Calu3 (cell line): ENCODE results near the gene MMP19. TPM values are rescaled to one million over a fixed set of nuclear protein-coding genes. Genes with fewer than 3 reads are reported as not detected.

ENCODE experiments used
- BruUV-seq: library from RNA; stranded (reverse); fragments of 400-500 nt; replicated peaks from 2 replicates; lab custom pipeline; 2021; lab: Mats Ljungman, UMichigan
- CTCF ChIA-PET: fragments of 300-600 bp; sonication (Branson Sonifier 250); formaldehyde crosslinking; loops from one replicate; lab custom pipeline; 2022; ENCODE audit warnings: antibody characterized with exemption; lab: Charles Lee
- DNase-seq: peaks from one replicate; pipeline ENCODE4 v3.0.0; 2022
- H3K27ac Mint-ChIP-seq: one replicate; pipeline ENCODE4 v1.8.0; 2022; ENCODE audit warnings: mixed read lengths; ENCODE audit not compliant: unreplicated experiment
- H3K27me3 Mint-ChIP-seq: one replicate; pipeline ENCODE4 v1.8.0; 2022; ENCODE audit warnings: mixed read lengths; ENCODE audit not compliant: unreplicated experiment
- H3K36me3 Mint-ChIP-seq: one replicate; pipeline ENCODE4 v1.8.0; 2022; ENCODE audit warnings: mild to moderate bottlenecking, moderate library complexity, mixed read lengths; ENCODE audit not compliant: insufficient read depth, unreplicated experiment
- H3K4me1 Mint-ChIP-seq: one replicate; pipeline ENCODE4 v1.8.0; 2022; ENCODE audit warnings: mild to moderate bottlenecking, low read depth, mixed read lengths; ENCODE audit not compliant: unreplicated experiment
- H3K4me3 Mint-ChIP-seq: one replicate; pipeline ENCODE4 v1.8.0; 2022; ENCODE audit warnings: mild to moderate bottlenecking, low read depth, moderate library complexity, mixed read lengths; ENCODE audit not compliant: unreplicated experiment
- H3K9me3 Mint-ChIP-seq: one replicate; pipeline ENCODE4 v1.8.0; 2022; ENCODE audit warnings: low read depth, mixed read lengths; ENCODE audit not compliant: unreplicated experiment
- CTCF ChIP-seq: fragments of 200-600 bp; IDR thresholded peaks from one replicate; pipeline ENCODE4 v1.8.0; 2022; ENCODE audit warnings: antibody characterized with exemption; ENCODE audit not compliant: unreplicated experiment
- intact Hi-C: fragments of 100-400 bp; cut with micrococcal nuclease; formaldehyde crosslinking; loops from one replicate; pipeline ENCODE4 v1.10.0; 2022; ENCODE audit not compliant: unreplicated experiment
- total RNA-seq: library from RNA; stranded (reverse); gene quantifications from 2 replicates; pipeline ENCODE4 v1.2.3, GENCODE V29; 2022

MMP19 gene
- total RNA-seq, 1 experiment from 2014 or later, result not detected

GRCh38 chr12:55833056-55833455 lies 9.7 kb downstream of the MMP19 start:
- H3K4me1 Mint-ChIP-seq, result peaks cover 17% of the 10 kb centered on the region
- no peaks in the 10 kb centered on the region for H3K9me3 Mint-ChIP-seq
- H3K27me3 Mint-ChIP-seq, result peaks cover 11% of the 10 kb centered on the region
- BruUV-seq, result no TSS peak
- no peak for DNase-seq
- intact Hi-C loops, result no loop called here
- no peak overlapping the region for H3K27ac Mint-ChIP-seq
- CTCF ChIA-PET, result interaction anchor here (0.6 kb wide), 1 partner anchor 165 kb away, joined by 3 read pairs; no protein-coding TSS in a partner anchor
- H3K4me3 Mint-ChIP-seq, result no peak overlapping the region
- TF ChIP-seq CTCF, result no peak
- peaks cover 36% of the 10 kb centered on the region for H3K36me3 Mint-ChIP-seq

DNA sequence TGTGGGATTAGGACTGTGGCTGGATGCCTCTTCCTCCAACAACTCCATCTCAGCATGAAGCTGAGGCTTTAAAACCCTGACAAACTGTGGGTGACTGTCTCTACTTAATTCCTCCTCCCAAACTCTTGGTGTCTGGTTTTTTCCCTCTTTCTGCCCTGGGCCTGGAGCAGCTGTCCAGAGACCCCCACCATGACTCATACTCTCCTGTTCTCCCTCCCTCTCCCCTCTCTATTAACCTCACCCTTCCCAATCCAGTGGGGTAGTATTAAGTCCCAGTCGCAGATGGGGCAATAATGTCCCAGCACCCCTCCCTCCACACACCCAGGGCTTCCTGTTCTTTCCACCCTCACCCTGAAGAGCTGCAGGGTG lies 11.3 kb downstream of the MMP19 start:
- no TSS peak for BruUV-seq
- Mint-ChIP-seq H3K27me3 (peaks cover 9% of the 10 kb centered on the region), H3K4me3 (peak overlapping the region; percentile 91), H3K27ac (peak overlapping the region; percentile 84), H3K4me1 (peaks cover 27% of the 10 kb centered on the region), H3K9me3 (no peaks in the 10 kb centered on the region), H3K36me3 (peaks cover 51% of the 10 kb centered on the region)
- TF ChIP-seq CTCF, result no peak
- DNase-seq, result no peak
- CTCF ChIA-PET, result interaction anchor here (0.9 to 3.3 kb wide), 2 partner anchors 12 to 14 kb away, joined by 3 to 21 read pairs; partner anchors contain the start of genes ORMDL2 and SARNP
- intact Hi-C loops, result no loop called here

GRCh38 chr12:55830601-55831446 lies 11.9 kb downstream of the MMP19 start:
- CTCF ChIA-PET, result interaction anchor here (0.9 to 3.3 kb wide), 5 partner anchors 11 to 110 kb away, joined by 3 to 21 read pairs (median 5); partner anchors contain the start of genes ORMDL2 and SARNP
- Mint-ChIP-seq H3K4me1 (peaks cover 27% of the 10 kb centered on the region), H3K36me3 (peaks cover 56% of the 10 kb centered on the region), H3K4me3 (peak overlapping the region; percentile 91), H3K9me3 (no peaks in the 10 kb centered on the region), H3K27me3 (peaks cover 3% of the 10 kb centered on the region), H3K27ac (peak overlapping the region; percentile 84)
- DNase-seq, result peak; percentile 69
- intact Hi-C loops, result no loop called here
- no peak for TF ChIP-seq CTCF
- no TSS peak for BruUV-seq

DNA sequence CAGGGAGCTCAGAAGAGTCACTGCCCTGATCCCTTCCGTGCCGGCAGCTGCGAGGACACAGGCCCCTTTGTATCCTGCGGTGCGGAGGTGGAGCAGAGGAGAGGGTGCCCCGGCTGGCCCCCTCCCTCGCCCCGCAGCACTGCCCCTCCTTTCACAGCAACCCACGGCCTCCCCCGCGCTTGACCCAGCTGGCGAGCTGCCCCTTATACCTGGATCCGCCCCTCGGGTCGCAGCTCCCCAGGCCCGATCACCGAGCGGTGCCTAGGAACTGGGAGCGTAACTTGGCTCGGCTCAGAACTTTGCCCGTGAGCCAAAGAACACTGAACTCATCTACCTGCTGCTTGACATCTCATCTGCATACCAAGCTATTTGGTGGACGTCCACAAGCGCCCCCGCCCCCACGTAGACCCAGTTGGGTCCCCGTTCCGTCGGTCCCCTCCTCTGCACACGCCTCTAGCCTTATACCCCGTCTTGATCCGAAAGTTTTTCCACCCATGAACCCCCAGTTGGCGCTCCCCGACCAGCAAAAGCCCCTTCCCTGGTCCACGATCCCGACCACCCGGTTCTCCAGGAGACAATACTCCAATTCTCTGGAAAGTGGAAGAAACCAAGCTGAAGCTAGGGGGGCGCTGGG lies 12.7 kb downstream of the MMP19 start:
- TSS peak; percentile 40 for BruUV-seq
- Mint-ChIP-seq H3K36me3 (peaks cover 56% of the 10 kb centered on the region), H3K27me3 (no peaks in the 10 kb centered on the region), H3K27ac (peak overlapping the region; percentile 84), H3K9me3 (no peaks in the 10 kb centered on the region), H3K4me3 (peak overlapping the region; percentile 91), H3K4me1 (peaks cover 27% of the 10 kb centered on the region)
- DNase-seq, result no peak
- CTCF ChIA-PET, result interaction anchor here (0.6 to 3.3 kb wide), 17 partner anchors 10 to 344 kb away, joined by 3 to 21 read pairs (median 4); partner anchors contain the start of genes CD63, ORMDL2 and SARNP
- TF ChIP-seq CTCF, result no peak
- intact Hi-C loops, result loop anchor here (2.0 to 5.0 kb wide), 2 partner anchors 77 to 97 kb away; partner anchors contain the start of gene PYM1
